Measurements from ENCODE around the gene HIGD2A. TPM values are rescaled to one million over a fixed set of nuclear protein-coding genes. Genes with fewer than 3 reads are reported as not detected.

Gene HIGD2A
- total and polyA plus RNA-seq, 9 of the 15 experiments (the other 6 are each of a cell fraction or from before 2014, with no cell fraction given), result 94.7 to 264 (median 163) TPM

GRCh38 chr5:176415952-176416924 is 27.7 kb downstream of the HIGD2A start, which contains the start of gene CLTB (continued):
- TF ChIP-seq CTCFL (IDR thresholded peaks at IDR 0.05; ENCODE audit: borderline replicate concordance, insufficient read depth, low read depth, low read length, poor library complexity, severe bottlenecking), result peak; percentile 89
- no peak for TF ChIP-seq ZBTB17 (CRISPR knock-in tag; IDR thresholded peaks at IDR 0.05)
- no peak for TF ChIP-seq ZBTB8A (IDR thresholded peaks at IDR 0.05; ENCODE audit: partially characterized antibody)
- TF ChIP-seq SMARCE1 (IDR thresholded peaks at IDR 0.05), result no peak
- 0 out of 2 replicates have a peak, but pooled peaks have one; percentile 40 for TF ChIP-seq ZNF263 (CRISPR knock-in tag; IDR thresholded peaks at IDR 0.05; ENCODE audit: borderline replicate concordance)
- TF ChIP-seq RBFOX2 (IDR thresholded peaks at IDR 0.05; ENCODE audit: low read depth, low read length), result peak; percentile 86
- TF ChIP-seq GABPB2 (CRISPR knock-in tag; conservative IDR thresholded peaks at IDR 0.05), result no peak
- no peak for TF ChIP-seq PATZ1 (CRISPR knock-in tag; IDR thresholded peaks at IDR 0.05; ENCODE audit: borderline replicate concordance)
- TF ChIP-seq MITF (IDR thresholded peaks at IDR 0.05), result no peak
- TF ChIP-seq SREBF1 (IDR thresholded peaks at IDR 0.05; ENCODE audit: borderline replicate concordance, low read depth, low read length), result no peak
- peak; percentile 99; the same call in 1 of the 2 replicates for TF ChIP-seq RB1 (IDR thresholded peaks at IDR 0.05; ENCODE audit: low read depth)
- TF ChIP-seq KLF1 (tag; IDR thresholded peaks at IDR 0.05), result no peak; the same call in 1 of the 2 replicates
- no peak for TF ChIP-seq MEF2D (tag; conservative IDR thresholded peaks at IDR 0.05; ENCODE audit: low read depth)
- TF ChIP-seq PHTF2 (CRISPR knock-in tag; IDR thresholded peaks at IDR 0.05), result no peak
- peak; percentile 19; the same call in 1 of the 2 replicates for TF ChIP-seq CBFA2T3 (IDR thresholded peaks at IDR 0.05)
- no peak for TF ChIP-seq KLF16 (IDR thresholded peaks at IDR 0.05)
- TF ChIP-seq NFIX (CRISPR knock-in tag; IDR thresholded peaks at IDR 0.05; ENCODE audit: low read depth), result no peak
- TF ChIP-seq ZNF165 (CRISPR knock-in tag; IDR thresholded peaks at IDR 0.05; ENCODE audit: borderline replicate concordance), result no peak
- TF ChIP-seq THAP12 (CRISPR knock-in tag; IDR thresholded peaks at IDR 0.05), result peak; percentile 54; the same call in 1 of the 2 replicates
